ENCODE measurements around the gene UNC13D.
"Not testable (repeated sequence)": the region's sequence is repeated elsewhere in the genome, so short reads cannot be mapped to it uniquely, and the experiment has no call there.

Gene UNC13D

DNA sequence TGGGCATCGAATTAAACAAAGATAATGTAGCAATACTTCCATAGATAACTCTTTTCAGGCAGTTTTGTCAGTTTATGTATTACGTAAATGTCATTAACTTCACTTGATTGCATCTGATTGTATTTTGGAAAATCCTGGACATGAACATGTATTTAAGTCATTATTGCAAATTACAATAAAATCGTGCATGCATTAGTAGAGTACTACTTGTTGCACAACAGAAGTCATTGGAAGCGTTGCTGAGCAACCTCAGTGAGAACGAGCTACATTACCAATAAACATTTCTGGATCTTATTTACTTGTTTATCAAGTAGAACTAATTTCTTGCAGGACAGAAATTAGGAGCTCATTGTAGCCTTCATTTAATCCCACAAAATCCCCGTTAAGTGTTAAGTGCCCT, 53.0 kb downstream of the UNC13D start:
- DNase-seq = no peak

DNA sequence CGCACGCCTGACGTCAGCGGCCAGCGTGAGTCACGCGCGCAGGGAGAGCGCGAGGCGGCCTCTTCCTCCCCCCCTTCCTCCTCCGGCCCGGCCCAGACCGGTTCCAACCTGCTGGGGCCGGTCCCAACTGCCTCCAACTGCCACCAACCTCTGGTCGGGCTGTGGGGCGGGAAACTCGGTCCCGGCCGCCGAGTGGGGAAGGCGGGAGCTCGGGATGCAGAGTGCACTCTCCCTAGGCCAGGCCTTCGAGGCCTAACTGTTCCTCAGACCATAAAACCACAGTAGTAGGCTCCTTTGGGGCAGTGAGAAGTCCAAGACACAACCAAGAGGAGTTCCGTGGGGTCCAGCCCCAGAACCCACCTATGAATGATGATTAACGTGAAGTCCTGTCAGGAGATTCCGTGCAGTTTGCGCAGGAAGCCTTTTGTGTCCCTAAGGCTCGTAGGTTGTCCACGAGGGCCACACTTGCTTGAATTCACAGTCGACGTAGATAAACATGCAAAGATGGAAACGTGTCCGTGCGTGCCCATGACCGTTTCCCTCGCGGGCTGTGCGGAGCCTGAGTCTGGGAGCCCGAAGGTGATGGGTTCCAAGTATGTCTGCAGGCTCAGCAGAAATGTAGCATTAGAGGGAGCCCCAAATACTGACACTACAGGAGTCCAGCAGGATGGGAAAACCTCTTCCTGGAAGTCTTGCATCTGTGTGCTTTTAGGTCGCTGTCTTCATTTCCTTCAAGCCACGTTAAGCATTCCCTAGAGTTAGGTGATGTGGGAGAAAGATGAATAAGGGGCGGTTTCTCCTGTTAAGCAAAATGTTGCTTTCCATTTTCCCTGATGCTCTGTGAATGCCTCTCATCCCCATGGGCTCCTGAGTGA, 59.0 kb downstream of the UNC13D start:
- DNase-seq = peak; percentile 96

DNA sequence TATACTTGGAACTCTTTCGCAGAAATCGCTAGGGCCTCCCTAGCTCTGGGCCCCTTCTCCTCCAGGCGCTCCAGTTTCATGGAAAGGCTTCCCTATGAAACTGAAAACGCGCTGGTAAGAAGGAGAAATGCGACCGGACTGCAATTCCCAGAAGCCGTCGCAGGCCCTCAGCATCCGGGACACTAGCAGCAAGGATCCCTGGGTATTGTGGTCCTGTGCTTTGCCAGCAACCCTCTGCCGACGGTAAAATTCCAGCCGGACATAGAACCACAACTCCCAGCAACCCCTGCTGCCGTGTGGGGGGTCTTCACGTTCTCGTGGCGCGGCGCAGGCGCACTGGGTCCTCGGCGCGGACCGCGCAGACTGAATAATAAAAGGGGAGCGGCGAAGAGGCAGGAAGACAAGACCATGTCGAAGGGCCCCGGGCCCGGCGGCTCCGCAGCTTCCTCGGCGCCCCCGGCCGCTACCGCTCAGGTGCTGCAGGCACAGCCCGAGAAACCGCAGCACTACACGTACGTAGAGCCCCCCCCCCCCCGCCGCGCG, 59.7 kb downstream of the UNC13D start, which contains the start of gene UNK:
UNK (plus strand) TSS at position 334 of the 543 bp plus-strand sequence; CDS start at position 409, 75 bp downstream.
- peak; percentile 97 for DNase-seq

DNA sequence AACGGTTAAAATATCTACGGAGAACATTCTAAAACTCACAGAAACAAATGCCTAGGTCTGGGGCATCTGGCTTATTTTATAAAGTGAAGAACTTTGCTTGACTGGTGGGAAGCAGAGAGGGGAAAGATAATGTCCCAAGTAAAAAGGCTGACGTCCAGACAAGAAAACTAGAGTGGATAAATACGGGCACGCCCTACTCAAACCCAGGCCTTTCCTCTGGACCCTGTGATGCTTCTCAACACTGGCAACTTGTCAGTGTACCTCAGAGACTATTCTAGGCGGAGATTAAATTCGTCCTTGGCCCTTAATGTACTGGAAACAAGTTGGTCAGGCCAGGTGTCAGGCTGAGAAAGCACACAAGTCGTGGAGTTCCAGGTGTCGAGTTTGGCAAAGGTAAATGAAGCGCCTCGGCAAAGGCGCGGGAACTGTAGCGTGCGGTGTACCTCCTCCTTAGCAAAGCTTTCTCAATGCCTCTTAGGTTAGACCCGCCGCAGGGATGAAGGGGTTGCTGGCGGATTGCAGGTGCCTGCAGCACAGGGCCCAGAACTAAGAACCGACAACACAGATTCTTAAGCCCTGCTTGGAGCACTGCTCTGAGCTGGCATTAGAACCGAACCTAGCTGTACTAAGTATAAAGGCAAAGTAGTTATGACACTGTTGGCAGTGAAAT, 60.3 kb downstream of the UNC13D start:
- DNase-seq = no peak

DNA sequence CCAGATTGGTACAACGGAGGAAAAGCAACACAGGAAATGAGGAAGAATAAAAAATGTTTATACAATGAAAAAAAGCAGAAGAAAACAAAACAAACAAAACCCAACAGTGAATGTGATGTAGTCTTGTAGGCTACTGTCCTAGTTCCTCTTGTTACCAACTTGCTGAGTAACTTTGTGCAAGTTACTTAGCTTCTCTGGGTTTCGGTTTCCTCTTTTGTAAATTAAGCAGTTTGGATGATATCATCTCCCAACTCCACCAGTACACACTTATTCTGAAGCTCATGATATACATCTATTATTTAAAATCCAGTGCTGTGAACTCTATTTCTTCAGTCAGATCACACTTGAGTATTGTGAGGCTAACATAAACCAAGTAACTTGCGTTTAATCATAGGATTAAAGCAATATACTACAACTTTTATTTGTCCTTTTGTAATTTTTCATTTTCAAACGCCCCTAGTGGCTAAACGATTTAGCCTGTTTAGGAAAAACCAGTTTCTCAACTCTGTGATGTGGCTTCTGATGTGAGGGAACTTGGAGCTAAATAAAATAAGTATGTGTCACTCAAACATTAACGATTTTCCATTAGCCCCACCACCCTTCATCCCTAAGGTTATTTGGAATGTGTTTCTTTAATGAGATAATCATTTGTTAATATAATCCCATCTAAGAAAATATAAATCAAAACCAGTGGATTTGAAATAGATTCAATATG, 61.0 kb downstream of the UNC13D start:
- no peak for DNase-seq

DNA sequence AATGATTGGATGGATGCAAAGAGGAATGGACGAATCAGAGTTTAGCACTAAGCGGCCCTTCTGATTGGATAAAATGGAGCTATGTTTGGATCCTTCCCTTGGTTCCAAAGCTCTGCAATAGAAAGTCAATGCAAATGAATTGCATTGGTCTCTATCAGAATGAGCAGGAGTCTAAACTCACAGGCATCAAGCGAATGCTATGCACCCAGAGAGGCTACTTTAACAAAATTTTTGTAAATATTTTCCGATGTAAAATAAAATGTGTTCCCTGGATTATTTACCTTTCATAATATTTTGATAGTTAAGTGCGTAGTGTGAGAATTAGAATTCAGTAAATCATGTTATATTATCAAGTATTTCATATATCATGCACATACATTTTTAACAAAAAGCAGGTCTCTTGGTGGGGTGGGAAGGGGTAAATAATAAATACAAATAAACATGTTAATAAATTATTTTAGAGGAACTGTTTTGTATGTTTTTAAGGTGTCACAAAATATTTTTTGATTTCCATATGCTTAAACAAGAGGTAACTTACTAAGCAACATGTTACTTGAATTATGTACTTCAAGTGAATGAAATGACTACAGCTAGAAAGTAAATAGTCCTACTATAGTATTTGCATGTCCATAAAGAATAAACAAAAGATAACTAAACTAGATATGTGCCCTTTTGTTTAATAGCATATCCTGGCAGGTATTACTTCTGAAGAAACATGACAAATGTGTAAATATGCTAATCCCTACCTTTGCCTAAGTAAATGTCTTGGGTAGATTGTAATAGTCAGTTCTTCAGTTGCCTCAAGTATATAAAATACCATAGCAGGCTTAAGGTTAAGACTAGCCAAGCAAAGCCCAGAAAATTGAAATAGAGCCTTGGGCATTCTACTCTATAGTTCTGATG, 64.0 kb downstream of the UNC13D start:
- no peak for DNase-seq

DNA sequence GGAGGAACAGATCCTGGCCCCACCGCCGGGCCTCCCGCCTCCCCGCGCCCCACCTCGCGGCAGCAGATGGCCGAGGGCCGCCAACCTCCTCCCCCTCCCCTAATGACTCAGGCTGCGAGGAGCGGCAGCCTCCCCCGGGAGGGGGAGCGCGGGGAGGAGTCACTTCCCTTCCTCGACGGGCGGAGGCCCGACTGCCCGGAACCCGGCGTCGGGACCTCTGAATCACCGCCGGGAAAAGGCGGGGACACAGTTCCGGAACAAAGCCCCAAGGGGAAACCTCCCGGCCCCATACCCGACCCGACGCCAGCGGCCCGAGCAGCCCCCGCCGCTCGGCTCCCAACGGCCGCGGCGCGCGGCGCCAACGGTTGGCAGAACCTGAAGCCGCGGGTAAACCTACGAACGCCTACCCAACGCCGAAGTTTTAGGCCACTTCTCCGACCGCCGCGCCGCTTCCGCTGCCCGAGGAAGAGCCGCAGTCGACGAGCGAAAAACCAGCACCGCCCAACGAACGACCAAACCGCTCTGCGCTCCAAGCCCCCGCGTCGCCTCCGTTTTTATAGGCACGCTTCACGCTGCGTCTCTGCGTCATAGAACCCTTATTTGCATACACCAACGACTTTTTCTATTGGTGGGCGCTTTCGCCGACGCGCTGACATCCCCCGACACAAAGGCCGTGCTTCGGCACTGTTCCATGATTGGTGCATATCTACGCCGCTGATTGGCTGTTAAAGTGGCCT, 64.8 kb downstream of the UNC13D start:
- peak; percentile 98 for DNase-seq

DNA sequence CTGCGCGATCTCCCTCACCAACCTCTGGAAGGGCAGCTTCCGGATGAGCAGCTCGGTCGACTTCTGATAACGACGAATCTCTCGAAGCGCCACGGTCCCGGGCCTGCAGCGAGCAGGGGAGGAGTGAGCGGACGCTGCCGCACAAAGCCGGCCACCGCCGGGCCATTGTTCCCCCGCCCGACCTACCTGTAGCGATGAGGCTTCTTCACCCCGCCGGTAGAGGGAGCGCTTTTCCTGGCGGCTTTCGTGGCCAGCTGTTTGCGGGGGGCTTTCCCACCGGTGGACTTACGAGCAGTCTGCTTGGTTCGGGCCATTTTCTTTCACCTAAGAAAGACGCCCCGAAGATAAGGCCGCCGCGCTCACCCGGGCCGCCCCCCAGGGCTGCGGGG, 65.3 kb downstream of the UNC13D start:
- no peak for DNase-seq

DNA sequence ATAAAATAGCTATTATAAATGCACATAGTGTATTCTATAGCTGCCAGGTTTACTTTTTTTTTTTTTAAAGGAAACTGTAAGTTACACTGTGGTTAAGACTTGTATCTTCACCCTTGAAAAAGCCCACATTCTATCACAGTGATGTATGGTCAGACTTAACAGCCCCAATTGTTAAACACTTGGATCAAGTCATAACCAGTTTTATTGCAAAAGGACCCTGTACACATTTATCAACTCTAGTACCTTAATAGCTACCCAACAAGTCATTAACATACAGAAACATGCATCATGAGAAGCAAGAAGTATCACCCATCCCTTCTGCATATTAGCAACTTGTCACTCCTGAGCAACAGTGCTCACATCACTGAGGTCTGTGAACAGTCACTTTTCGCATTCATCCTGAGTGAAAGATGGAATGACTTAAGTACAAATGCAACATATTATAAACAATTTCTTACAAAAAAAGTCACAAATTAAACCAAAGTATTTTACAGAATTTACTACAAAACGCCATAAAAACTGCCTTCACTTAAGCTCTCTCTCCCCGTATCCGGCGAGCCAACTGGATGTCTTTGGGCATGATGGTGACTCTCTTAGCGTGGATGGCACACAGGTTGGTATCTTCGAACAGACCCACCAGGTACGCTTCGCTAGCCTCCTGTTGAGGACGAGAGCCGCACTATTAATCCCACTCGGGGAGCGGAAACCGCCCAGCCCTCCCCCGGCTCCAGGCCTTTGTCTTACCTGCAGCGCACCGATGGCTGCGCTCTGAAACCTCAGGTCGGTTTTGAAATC, 65.9 kb downstream of the UNC13D start:
- not testable (repeated sequence) for DNase-seq

DNA sequence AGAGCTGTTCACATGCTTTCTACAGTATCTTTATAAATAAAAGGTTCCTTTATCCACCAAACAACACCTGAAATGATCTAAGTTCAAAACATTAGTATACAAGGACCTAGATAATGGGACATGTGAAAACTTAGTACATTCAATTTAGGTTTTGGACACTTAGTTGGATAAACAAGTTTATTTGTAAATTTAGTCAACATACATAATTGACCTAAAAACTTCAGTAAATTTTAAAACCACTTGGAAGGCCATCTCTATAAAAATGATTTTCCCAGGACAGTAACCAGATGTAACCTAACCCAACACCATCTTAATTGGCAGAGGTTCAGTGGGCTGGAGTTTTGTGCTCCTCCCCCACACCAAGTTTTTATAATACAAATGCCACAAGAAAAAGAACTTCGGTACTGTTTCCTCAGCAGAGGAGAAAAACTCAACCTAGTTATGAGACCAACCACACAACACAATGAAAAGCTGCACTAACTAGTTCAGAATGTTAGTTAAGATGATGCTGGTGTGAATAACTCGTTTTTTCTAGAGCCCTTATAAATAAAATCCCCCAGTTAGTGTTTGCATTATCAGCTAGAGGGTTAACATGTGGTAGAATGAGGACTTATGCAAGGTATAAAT, 66.8 kb downstream of the UNC13D start:
- no peak for DNase-seq

Data from T1000 (cell line).